Measurements from ENCODE around the gene SHISA9.

Gene SHISA9

GRCh38 chr16:12942861-12943260 is 41.5 kb downstream of the SHISA9 start:
- no peak overlapping the region for H3K4me3 ChIP-seq (replicated peaks; ENCODE audit: insufficient read depth, low read length)
- no peaks in the 10 kb centered on the region for H3K27me3 ChIP-seq (ENCODE audit: insufficient read depth, poor library complexity, severe bottlenecking)
- TF ChIP-seq POLR2AphosphoS5 (IDR thresholded peaks at IDR 0.05; ENCODE audit: low read depth): no peak
- TF ChIP-seq CTCF (IDR thresholded peaks at IDR 0.05; ENCODE audit: insufficient read depth, low read length): no peak
- no peak for TF ChIP-seq GABPA (IDR thresholded peaks at IDR 0.05; ENCODE audit: low read depth)
- TF ChIP-seq SPI1 (IDR thresholded peaks at IDR 0.05; ENCODE audit: borderline replicate concordance, low read depth): no peak
- TF ChIP-seq REST (IDR thresholded peaks at IDR 0.05; ENCODE audit: insufficient replicate concordance, low read depth): no peak
- no peak overlapping the region for H3K27ac ChIP-seq (replicated peaks)
- no peak for DNase-seq (ENCODE audit: low read depth in 1 of 2, low spot score in 1 of 2)

DNA sequence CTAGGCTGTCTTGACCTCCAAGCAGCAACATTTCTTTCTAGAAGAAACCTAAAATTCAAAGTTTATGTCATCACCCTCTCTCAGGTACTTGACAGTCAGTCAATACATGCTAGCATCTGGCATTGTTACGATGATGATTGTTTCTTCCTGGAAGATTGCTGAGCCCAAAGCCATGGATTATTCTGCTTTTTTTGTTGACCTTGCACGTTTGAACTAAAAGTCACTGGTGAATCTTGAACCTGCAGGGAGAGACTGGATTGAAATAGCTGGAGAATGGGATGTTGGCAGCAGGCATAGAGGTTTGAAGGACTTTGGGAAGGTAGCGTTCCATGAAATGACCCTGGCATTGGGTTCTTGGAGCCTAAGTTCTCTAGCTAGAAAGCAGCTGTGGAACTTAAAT is 42.9 kb downstream of the SHISA9 start:
- DNase-seq (ENCODE audit: low read depth in 1 of 2, low spot score in 1 of 2): no peak
- no peaks in the 10 kb centered on the region for H3K27me3 ChIP-seq (ENCODE audit: insufficient read depth, poor library complexity, severe bottlenecking)
- TF ChIP-seq GABPA (IDR thresholded peaks at IDR 0.05; ENCODE audit: low read depth) (no peak), REST (IDR thresholded peaks at IDR 0.05; ENCODE audit: insufficient replicate concordance, low read depth) (no peak)
- no peak overlapping the region for H3K27ac ChIP-seq (replicated peaks)
- H3K4me3 ChIP-seq (replicated peaks; ENCODE audit: insufficient read depth, low read length): no peak overlapping the region

GRCh38 chr16:12951392-12951791 is 50.0 kb downstream of the SHISA9 start:
- Histone ChIP-seq H3K4me3 (replicated peaks; ENCODE audit: insufficient read depth, low read length) (no peak overlapping the region), H3K27ac (replicated peaks) (no peak overlapping the region), H3K27me3 (ENCODE audit: insufficient read depth, poor library complexity, severe bottlenecking) (no peaks in the 10 kb centered on the region)
- DNase-seq (ENCODE audit: low read depth in 1 of 2, low spot score in 1 of 2): no peak
- TF ChIP-seq GABPA (IDR thresholded peaks at IDR 0.05; ENCODE audit: low read depth): no peak
- TF ChIP-seq POLR2AphosphoS5 (IDR thresholded peaks at IDR 0.05; ENCODE audit: low read depth): no peak
- no peak for TF ChIP-seq CTCF (IDR thresholded peaks at IDR 0.05; ENCODE audit: insufficient read depth, low read length)
- TF ChIP-seq REST (IDR thresholded peaks at IDR 0.05; ENCODE audit: insufficient replicate concordance, low read depth): no peak
- no peak for TF ChIP-seq SPI1 (IDR thresholded peaks at IDR 0.05; ENCODE audit: borderline replicate concordance, low read depth)

- DNase-seq (ENCODE audit: low read depth in 1 of 2, low spot score in 1 of 2): no peak
- Histone ChIP-seq H3K27me3 (ENCODE audit: insufficient read depth, poor library complexity, severe bottlenecking) (no peaks in the 10 kb centered on the region), H3K27ac (replicated peaks) (no peak overlapping the region), H3K4me3 (replicated peaks; ENCODE audit: insufficient read depth, low read length) (no peak overlapping the region)
- TF ChIP-seq POLR2AphosphoS5 (IDR thresholded peaks at IDR 0.05; ENCODE audit: low read depth) (no peak), GABPA (IDR thresholded peaks at IDR 0.05; ENCODE audit: low read depth) (no peak), REST (IDR thresholded peaks at IDR 0.05; ENCODE audit: insufficient replicate concordance, low read depth) (no peak), CTCF (IDR thresholded peaks at IDR 0.05; ENCODE audit: insufficient read depth, low read length) (no peak), SPI1 (IDR thresholded peaks at IDR 0.05; ENCODE audit: borderline replicate concordance, low read depth) (no peak)
Observed at GRCh38 chr16:12951976-12952375, 50.6 kb downstream of the SHISA9 start.

All from HL-60 (cell line).